Activated CD8-positive, alpha-beta memory T cell treated with anti-CD3 and anti-CD28 coated beads for 1 hour (primary cell): ENCODE results near the gene MTOR.
A peak's percentile ranks its signal among the peaks of the same experiment; 100 is the strongest.
"Not testable (repeated sequence)": the region's sequence is repeated elsewhere in the genome, so short reads cannot be mapped to it uniquely, and the experiment has no call there.

Source experiments
- DNase-seq, 2 donors: peaks; one replicate each; pipeline ENCODE4 v3.0.0-alpha.2; 2020; ENCODE audit warnings: low read depth in 1 of 2; ENCODE audit errors: extremely low read depth in 1 of 2

MTOR gene

DNA sequence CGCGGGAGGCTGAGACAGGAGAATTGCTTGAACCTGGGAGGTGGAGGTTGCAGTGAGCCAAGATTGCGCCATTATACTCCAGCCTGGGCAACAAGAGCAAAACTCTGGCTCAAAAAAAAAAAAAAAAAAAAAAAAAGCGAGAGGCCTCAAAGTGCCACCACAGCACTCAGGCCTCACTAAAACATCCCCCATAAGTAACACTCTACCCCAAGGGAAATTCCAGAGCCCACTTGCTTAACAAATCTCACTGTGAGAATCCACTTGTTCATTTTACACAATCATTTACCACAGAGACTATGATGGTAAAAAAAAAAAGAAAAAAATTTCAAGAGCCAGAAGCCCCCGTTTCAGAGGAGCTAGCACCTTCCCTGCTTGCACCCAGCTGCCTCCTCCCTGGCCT lies 136.4 kb downstream of the MTOR start:
- no peak for DNase-seq

- no peak for DNase-seq
Measured at GRCh38 chr1:11124965-11125364, 137.4 kb downstream of the MTOR start.

- DNase-seq = no peak
Measured at GRCh38 chr1:11116318-11116717, 146.0 kb downstream of the MTOR start.

GRCh38 chr1:11114966-11115365 lies 147.4 kb downstream of the MTOR start:
- no peak for DNase-seq

DNA sequence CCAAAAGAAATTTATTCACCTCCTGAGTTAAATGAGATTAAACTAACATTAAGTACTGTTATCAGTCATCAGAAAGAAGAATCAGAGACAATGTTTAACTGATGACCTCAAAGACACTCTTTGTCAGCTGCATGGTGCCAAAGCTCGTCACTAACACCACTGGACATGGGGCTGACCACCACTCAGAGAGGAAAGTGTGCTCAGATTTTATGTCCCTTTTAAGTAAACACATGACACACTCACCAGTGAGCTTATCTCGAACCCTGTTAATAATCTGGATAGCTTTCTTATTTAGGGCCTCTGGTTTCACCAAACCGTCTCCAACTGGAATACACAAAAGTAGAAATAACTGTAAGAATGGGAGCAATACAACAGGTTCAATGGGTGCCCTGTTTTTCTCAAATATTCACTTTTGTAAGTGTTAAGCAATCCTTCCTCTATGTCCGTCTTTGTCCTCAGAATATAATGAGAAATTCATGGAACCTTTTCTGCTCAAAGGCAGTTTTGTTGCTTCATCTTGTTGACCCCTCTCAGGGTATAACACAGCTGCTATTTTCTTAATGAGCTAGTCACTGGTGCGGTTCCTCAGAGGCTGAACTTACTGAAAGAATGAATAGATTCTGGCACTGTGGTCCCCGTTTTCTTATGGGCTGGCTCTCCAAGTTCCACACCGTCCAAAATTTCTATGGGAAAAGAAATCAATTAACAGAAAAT lies 153.1 kb downstream of the MTOR start:
- DNase-seq = no peak

- no peak for DNase-seq
Measured at GRCh38 chr1:11107599-11107998, 154.8 kb downstream of the MTOR start.

DNA sequence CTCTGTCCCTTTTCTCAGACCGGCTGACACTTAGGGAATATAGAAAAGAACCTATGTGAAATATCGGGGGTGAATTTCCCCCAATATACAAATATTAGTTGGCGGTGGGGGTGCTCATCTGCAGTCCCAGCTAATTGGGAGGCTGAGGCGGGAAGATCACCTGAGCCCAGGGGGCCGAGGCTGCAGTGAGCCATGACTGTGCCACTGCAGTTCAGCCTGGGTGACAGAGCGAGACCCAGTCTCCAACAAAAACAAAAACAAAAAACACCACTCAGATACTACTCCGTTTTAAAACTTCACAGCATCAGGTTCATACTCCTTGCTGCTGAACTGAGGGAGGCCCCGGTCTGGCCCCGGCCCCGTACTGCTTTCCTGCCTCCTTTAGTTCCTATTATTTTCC lies 156.8 kb downstream of the MTOR start:
- no peak for DNase-seq

- no peak for DNase-seq
Measured at GRCh38 chr1:11101347-11101746, 161.0 kb downstream of the MTOR start.

- not testable (repeated sequence) for DNase-seq
Measured at GRCh38 chr1:11100806-11101205, 161.5 kb downstream of the MTOR start.

GRCh38 chr1:11100149-11100493 lies 162.2 kb downstream of the MTOR start:
- DNase-seq = no peak

GRCh38 chr1:11099310-11100148 lies 162.8 kb downstream of the MTOR start, which contains the start of gene EXOSC10:
EXOSC10 (minus strand) TSS chr1:11099869; CDS start chr1:11099831, 38 bp downstream.
- DNase-seq = peak; percentile 87 to 96

DNA sequence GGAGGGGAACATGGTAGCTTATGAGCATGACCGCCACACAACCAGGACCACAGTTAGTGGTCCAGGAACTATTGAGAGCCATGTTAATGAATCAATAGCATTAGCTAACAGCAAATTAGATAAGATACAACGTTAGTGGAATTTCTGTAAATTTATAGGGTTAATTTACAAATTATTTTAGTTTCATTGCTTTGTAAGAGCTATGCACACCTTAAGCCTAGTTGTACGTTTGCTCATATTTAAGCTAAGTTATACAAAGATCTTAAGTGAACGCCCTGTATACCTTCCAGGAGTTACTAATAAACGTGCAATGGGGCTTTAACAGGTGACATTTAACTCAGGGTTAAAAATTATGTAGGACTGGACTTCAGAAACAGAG lies 163.4 kb downstream of the MTOR start:
- no peak for DNase-seq

DNA sequence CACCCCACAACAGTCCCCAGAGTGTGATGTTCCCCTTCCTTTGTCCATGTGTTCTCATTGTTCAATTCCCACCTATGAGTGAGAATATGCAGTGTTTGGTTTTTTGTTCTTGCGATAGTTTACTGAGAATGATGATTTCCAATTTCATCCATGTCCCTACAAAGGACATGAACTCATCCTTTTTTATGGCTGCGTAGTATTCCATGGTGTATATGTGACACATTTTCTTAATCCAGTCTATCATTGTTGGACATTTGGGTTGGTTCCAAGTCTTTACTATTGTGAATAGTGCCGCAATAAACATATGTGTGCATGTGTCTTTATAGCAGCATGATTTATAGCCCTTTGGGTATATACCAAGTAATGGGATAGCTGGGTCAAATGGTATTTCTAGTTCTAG lies 178.6 kb downstream of the MTOR start:
- not testable (repeated sequence) for DNase-seq

- DNase-seq = no peak
Measured at GRCh38 chr1:11080931-11081330, 181.4 kb downstream of the MTOR start.

- no peak for DNase-seq
Measured at GRCh38 chr1:11078631-11079030, 183.7 kb downstream of the MTOR start.

GRCh38 chr1:11073398-11073797 lies 189.0 kb downstream of the MTOR start:
- DNase-seq = not testable (repeated sequence)

DNA sequence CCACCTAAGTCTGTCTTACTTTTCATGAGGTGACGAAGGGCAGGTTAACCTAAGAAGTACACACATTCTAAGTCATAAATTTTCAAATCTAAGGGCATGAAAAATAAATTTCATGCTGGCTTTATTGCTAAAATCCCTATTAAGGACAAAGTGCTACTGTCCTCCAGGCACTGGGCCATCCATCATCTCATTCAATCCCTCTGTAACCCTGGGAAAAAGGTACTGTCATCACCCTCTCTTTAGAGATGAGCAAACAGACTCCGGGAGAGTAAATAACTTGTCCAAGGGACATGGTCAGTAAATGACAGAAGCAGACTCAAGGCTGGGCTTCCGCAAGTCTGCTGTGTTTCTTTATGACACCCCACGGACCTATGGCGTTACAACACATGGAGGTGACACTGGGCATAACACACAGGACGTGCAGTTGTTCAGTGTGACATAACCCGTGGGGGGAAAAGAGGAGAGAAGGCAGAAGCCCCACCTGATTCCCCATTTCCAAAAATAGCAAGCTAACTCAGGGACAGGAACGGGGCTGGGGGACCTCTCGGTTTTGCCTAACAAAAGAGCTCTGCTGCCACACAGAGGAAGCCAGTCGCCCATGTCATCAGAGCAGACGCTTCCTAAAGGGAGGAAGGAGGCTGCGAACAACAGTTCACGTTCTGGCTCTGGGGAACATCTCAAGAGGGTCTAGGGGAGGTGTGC lies 190.0 kb downstream of the MTOR start:
- DNase-seq = no peak

- DNase-seq = no peak
Measured at GRCh38 chr1:11071463-11072215, 190.7 kb downstream of the MTOR start.

- DNase-seq = no peak
Measured at GRCh38 chr1:11070876-11071275, 191.5 kb downstream of the MTOR start.

DNA sequence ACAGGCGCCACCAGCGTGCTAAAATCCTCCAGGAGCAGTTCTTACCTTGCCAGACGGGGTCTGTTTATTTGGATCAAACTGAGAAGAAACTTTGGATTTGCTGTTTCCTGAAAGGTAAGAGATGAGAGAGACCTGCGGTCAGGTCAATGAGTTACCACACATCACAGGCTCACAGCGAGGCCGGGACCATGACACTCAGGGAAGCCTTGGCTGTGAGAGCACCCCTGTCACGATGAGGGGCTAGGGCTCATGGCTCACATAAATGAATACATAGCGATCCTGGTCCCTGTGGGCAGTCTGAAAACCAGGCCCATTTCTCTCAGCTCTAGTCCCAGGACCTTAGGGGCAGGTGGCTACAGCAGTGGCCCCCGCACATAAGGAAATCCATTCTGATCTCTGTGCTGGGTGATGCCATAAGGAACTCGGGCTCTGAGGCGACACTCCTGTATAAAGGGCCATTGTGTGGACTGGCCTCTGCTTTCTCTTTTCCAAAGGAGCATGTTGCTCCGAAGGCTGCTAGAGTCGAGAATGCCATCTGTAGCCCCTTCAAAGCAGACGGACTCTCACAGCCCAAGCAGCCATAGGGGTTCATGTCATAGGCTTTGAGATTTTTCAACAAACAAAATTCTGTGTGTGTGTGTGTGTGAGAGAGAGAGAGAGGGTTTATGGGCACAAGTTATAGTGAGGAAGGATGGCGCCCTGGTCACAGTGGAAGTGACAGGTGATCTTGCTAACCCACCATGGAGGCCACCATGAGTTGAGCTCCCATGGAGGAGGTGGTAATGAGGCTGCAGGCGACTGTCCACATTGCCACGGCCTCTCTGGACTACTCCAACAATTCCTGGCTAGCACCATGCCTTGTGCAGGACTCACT lies 193.5 kb downstream of the MTOR start:
- no peak for DNase-seq
